Prostate gland (tissue), 2 donors: ENCODE measurements around the gene CCDC182.

Experiments used
- POLR2AphosphoS5 ChIP-seq: sonication (generic); formaldehyde crosslinking; IDR thresholded peaks from one replicate; pipeline ENCODE4 v1.6.1; 2017; ENCODE audit warnings: antibody characterized with exemption
- TF ChIP-seq, protein P1 (sequence below), 4 experiments: fragments of 200-600 bp in 2 of 4; fragments of 450-650 bp in 2 of 4; sonication (generic) in 2 of 4; IDR thresholded peaks; 1 replicate in 3 of 4; 2 replicates in 1 of 4; pipeline ENCODE4 v1.5.1; 2016 to 2019; ENCODE audit warnings: antibody characterized with exemption in 4 of 4, mild to moderate bottlenecking in 2 of 4, moderate library complexity in 2 of 4

DNA sequence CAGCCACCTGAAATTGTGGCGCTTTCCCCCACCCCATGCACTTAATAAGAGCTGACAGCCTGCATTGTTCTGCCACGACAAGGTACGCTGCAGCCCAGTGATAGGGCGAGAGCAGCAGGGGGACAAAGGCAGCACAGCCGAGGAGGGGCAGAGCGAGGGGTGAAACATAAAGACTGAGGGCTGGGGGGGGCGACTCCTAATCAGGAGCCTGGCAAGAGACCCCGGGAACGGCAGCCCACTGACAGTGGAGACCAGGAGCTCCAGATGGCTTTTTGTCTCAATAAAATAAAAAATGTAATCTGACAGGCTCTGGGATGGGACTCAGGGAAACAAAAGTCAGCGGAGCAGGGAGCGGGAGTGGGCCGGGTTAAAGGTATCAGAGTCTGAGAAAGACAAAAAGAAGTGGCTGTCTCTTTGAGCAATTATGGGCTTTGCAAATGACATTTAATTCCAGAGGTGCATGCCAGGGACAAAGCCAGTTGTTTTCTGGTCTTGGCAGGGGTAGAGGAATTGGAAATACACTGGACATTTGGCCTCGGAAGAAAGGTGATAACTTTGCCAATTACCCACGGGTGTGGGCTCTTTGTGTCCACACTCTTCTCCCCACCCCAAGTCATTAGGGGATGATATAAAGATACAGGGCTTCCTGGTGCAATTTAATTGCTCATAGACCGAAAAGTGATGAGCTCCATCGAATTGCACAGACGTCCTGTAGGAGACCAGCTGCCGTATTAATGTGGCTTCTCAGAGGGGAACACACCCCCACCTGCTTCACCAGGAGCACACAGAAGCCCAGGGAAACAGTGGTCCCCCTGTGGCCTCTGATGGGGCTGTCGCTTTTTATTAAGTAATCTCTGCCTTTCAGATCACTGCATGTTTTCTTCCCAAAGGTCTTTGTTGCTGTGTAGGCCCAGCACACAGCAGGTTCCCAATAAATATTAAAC, 17.6 kb upstream of the CCDC182 start:
- TF ChIP-seq, protein P1, sequence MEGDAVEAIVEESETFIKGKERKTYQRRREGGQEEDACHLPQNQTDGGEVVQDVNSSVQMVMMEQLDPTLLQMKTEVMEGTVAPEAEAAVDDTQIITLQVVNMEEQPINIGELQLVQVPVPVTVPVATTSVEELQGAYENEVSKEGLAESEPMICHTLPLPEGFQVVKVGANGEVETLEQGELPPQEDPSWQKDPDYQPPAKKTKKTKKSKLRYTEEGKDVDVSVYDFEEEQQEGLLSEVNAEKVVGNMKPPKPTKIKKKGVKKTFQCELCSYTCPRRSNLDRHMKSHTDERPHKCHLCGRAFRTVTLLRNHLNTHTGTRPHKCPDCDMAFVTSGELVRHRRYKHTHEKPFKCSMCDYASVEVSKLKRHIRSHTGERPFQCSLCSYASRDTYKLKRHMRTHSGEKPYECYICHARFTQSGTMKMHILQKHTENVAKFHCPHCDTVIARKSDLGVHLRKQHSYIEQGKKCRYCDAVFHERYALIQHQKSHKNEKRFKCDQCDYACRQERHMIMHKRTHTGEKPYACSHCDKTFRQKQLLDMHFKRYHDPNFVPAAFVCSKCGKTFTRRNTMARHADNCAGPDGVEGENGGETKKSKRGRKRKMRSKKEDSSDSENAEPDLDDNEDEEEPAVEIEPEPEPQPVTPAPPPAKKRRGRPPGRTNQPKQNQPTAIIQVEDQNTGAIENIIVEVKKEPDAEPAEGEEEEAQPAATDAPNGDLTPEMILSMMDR (IDR thresholded peaks at IDR 0.05): no peak
- no peak for TF ChIP-seq POLR2AphosphoS5
